ENCODE measurements around the gene PDF.

PDF gene

GRCh38 chr16:69315486-69316311 is 14.7 kb downstream of the PDF start:
- peak overlapping the region; percentile 38 for H3K4me3 ChIP-seq (ENCODE audit: low read depth, low read length)
- TF ChIP-seq CTCF (IDR thresholded peaks at IDR 0.05; ENCODE audit: low read depth, low read length) = no peak
- TF ChIP-seq MYC (IDR thresholded peaks at IDR 0.05; ENCODE audit: low read depth, low read length) = peak; percentile 91
- TF ChIP-seq MAX (IDR thresholded peaks at IDR 0.05; ENCODE audit: low read depth, low read length) = peak; percentile 94
- TF ChIP-seq POLR2A (IDR thresholded peaks at IDR 0.05; ENCODE audit: extremely low read depth, insufficient read length) = no peak
- peak; percentile 90 for DNase-seq (ENCODE audit: low read depth)

GRCh38 chr16:69314534-69314933 is 15.9 kb downstream of the PDF start:
- H3K4me3 ChIP-seq (ENCODE audit: low read depth, low read length) = no peak overlapping the region
- TF ChIP-seq MYC (IDR thresholded peaks at IDR 0.05; ENCODE audit: low read depth, low read length) = no peak
- TF ChIP-seq CTCF (IDR thresholded peaks at IDR 0.05; ENCODE audit: low read depth, low read length) = no peak
- no peak for TF ChIP-seq MAX (IDR thresholded peaks at IDR 0.05; ENCODE audit: low read depth, low read length)
- TF ChIP-seq POLR2A (IDR thresholded peaks at IDR 0.05; ENCODE audit: extremely low read depth, insufficient read length) = no peak
- DNase-seq (ENCODE audit: low read depth) = no peak

DNA sequence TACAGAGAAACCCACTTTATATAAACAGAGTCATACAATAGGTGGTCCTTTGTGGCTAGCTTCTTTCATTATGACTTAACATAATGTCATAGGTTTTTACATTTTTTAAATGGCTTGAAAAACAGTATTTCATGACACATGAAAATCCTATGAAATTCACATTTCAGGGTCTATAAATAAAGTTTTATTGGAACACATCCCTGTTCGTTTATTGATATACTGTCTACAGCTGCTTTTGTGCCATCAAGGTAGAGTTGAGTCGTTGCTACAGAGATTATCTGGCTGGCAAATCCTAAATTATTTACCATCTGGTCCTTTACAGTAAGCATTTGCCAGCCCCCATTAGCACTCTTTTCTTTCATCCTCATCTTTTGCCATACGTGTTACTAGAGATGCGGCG is 16.9 kb downstream of the PDF start:
- no peak overlapping the region for H3K4me3 ChIP-seq (ENCODE audit: low read depth, low read length)
- no peak for TF ChIP-seq MYC (IDR thresholded peaks at IDR 0.05; ENCODE audit: low read depth, low read length)
- no peak for TF ChIP-seq MAX (IDR thresholded peaks at IDR 0.05; ENCODE audit: low read depth, low read length)
- TF ChIP-seq CTCF (IDR thresholded peaks at IDR 0.05; ENCODE audit: low read depth, low read length) = no peak
- TF ChIP-seq POLR2A (IDR thresholded peaks at IDR 0.05; ENCODE audit: extremely low read depth, insufficient read length) = no peak
- no peak for DNase-seq (ENCODE audit: low read depth)

- DNase-seq (ENCODE audit: low read depth) = peak; percentile 66
- no peak for TF ChIP-seq MYC (IDR thresholded peaks at IDR 0.05; ENCODE audit: low read depth, low read length)
- TF ChIP-seq CTCF (IDR thresholded peaks at IDR 0.05; ENCODE audit: low read depth, low read length) = peak; percentile 17
- H3K4me3 ChIP-seq (ENCODE audit: low read depth, low read length) = peak overlapping the region; percentile 84
Observed at GRCh38 chr16:69311533-69312387, 18.6 kb downstream of the PDF start.

GRCh38 chr16:69310653-69311532 is 19.5 kb downstream of the PDF start, which contains the start of gene VPS4A:
Gene VPS4A (plus strand): TSS chr16:69311350. CDS start chr16:69311512, 162 bp downstream.
- peak; percentile 74 for TF ChIP-seq CTCF (IDR thresholded peaks at IDR 0.05; ENCODE audit: low read depth, low read length)
- TF ChIP-seq POLR2A (IDR thresholded peaks at IDR 0.05; ENCODE audit: extremely low read depth, insufficient read length) = peak; percentile 59
- peak; percentile 70 for TF ChIP-seq MAX (IDR thresholded peaks at IDR 0.05; ENCODE audit: low read depth, low read length)
- TF ChIP-seq MYC (IDR thresholded peaks at IDR 0.05; ENCODE audit: low read depth, low read length) = peak; percentile 74; the same call in 1 of the 2 replicates
- DNase-seq (ENCODE audit: low read depth) = peak; percentile 97
- H3K4me3 ChIP-seq (ENCODE audit: low read depth, low read length) = peak within 1 kb of the TSS; percentile 84

Measured in NB4 (cell line).